PC-3 (cell line): ENCODE measurements around the gene TOP3A. TPM values are rescaled to one million over a fixed set of nuclear protein-coding genes. Genes with fewer than 3 reads are reported as not detected.

Experiments used
- ATAC-seq: fragments of 200-7000 bp; cut with Tn5 transposase; 2 replicates; pipeline ENCODE4 v1.9.1; 2020; ENCODE audit warnings: mild to moderate bottlenecking, moderate library complexity
- BruUV-seq: library from RNA; stranded (reverse); fragments of 400-500 nt; replicated peaks from 2 replicates; lab custom pipeline; 2021; lab: Mats Ljungman, UMichigan
- CTCF ChIA-PET: fragments of 300-600 bp; sonication (Branson Sonifier 250); formaldehyde crosslinking; loops from one replicate; lab custom pipeline; 2022; ENCODE audit warnings: antibody characterized with exemption; lab: Charles Lee
- POLR2A ChIA-PET: fragments of 300-600 bp; sonication (Branson Sonifier 250); formaldehyde crosslinking; loops from one replicate; lab custom pipeline; 2022; ENCODE audit warnings: antibody characterized with exemption; ENCODE audit not compliant: unreplicated experiment; lab: Charles Lee
- DNase-seq: peaks from one replicate; pipeline ENCODE4 v3.0.0-alpha.2; 2015
- H2AFZ ChIP-seq: fragments of 300-600 bp; sonication (generic); 2 replicates; pipeline ENCODE4 v1.6.0; 2016; ENCODE audit warnings: antibody characterized with exemption, low read length
- H3F3A ChIP-seq: fragments of 300-600 bp; sonication (generic); one replicate; pipeline ENCODE4 v1.6.0; 2017; ENCODE audit warnings: antibody characterized with exemption, low read length, control low read depth, mild to moderate bottlenecking; ENCODE audit not compliant: unreplicated experiment
- H3K27ac ChIP-seq: fragments of 300-600 bp; sonication (generic); 2 replicates; pipeline ENCODE4 v1.5.1; 2016; ENCODE audit warnings: mild to moderate bottlenecking, low read length
- H3K27me3 ChIP-seq: fragments of 300-600 bp; sonication (generic); 2 replicates; pipeline ENCODE4 v1.6.1; 2016; ENCODE audit warnings: low read length, mixed read lengths
- H3K36me3 ChIP-seq: fragments of 300-600 bp; sonication (generic); 2 replicates; pipeline ENCODE4 v1.6.1; 2016; ENCODE audit warnings: low read depth, mixed run types, low read length, mixed read lengths
- H3K4me1 ChIP-seq: fragments of 300-600 bp; sonication (generic); 2 replicates; pipeline ENCODE4 v1.5.1; 2016; ENCODE audit warnings: low read length; ENCODE audit not compliant: insufficient read depth
- H3K4me2 ChIP-seq: fragments of 300-600 bp; sonication (generic); 2 replicates; pipeline ENCODE4 v1.6.0; 2016; ENCODE audit warnings: low read length
- H3K4me3 ChIP-seq: fragments of 300-600 bp; sonication (generic); 2 replicates; pipeline ENCODE4 v1.5.1; 2016; ENCODE audit warnings: mild to moderate bottlenecking, low read length, mixed read lengths
- H3K79me2 ChIP-seq: fragments of 300-600 bp; sonication (generic); 2 replicates; pipeline ENCODE4 v1.6.1; 2017; ENCODE audit warnings: low read length, mixed read lengths
- H3K9ac ChIP-seq: fragments of 300-600 bp; sonication (generic); 2 replicates; pipeline ENCODE4 v1.6.0; 2016; ENCODE audit warnings: mild to moderate bottlenecking, low read length
- H3K9me2 ChIP-seq: fragments of 300-600 bp; sonication (generic); replicated peaks from 2 replicates; pipeline ENCODE4 v1.6.1; 2016; ENCODE audit warnings: mixed run types, low read length, mixed read lengths
- H3K9me3 ChIP-seq: fragments of 300-600 bp; sonication (generic); 2 replicates; pipeline ENCODE4 v1.6.1; 2016; ENCODE audit warnings: low read length, mixed read lengths
- H4K20me1 ChIP-seq: fragments of 300-600 bp; sonication (generic); 2 replicates; pipeline ENCODE4 v1.6.1; 2016; ENCODE audit warnings: low read length, mixed read lengths
- CTCF ChIP-seq: fragments of 300-600 bp; sonication (generic); conservative IDR thresholded peaks from 2 replicates; pipeline ENCODE4 v1.5.1; 2017; ENCODE audit warnings: antibody characterized with exemption, low read depth, mild to moderate bottlenecking, low read length
- EZH2 ChIP-seq: fragments of 300-600 bp; sonication (generic); IDR thresholded peaks from one replicate; pipeline ENCODE4 v1.6.1; 2017; ENCODE audit warnings: antibody characterized with exemption, mild to moderate bottlenecking, low read length; ENCODE audit not compliant: unreplicated experiment
- EZH2phosphoT487 ChIP-seq: fragments of 300-600 bp; sonication (generic); IDR thresholded peaks from 2 replicates; pipeline ENCODE4 v1.6.1; 2018; ENCODE audit warnings: mild to moderate bottlenecking, antibody characterized with exemption, low read length, borderline replicate concordance
- intact Hi-C: fragments of 100-400 bp; cut with micrococcal nuclease; formaldehyde crosslinking; loops from 2 replicates; pipeline ENCODE4 v1.9.0; 2023
- total RNA-seq: library from RNA; depleted of rRNA; stranded (reverse); fragments of >200 nt; gene quantifications from 2 replicates; pipeline ENCODE4 v1.2.3, GENCODE V29; 2014

Gene TOP3A
- total RNA-seq, 1 experiment from 2014 or later: 46.8 TPM

GRCh38 chr17:18327556-18327955 lies 12.8 kb upstream of the TOP3A start:
- Histone ChIP-seq H3K4me2 (no peak overlapping the region), H3K9ac (no peak overlapping the region), H3F3A (no peaks in the 10 kb centered on the region), H4K20me1 (no peaks in the 10 kb centered on the region), H3K27ac (no peak overlapping the region), H3K79me2 (no peaks in the 10 kb centered on the region), H3K27me3 (no peaks in the 10 kb centered on the region), H3K4me1 (no peaks in the 10 kb centered on the region), H3K9me2 (no peaks in the 10 kb centered on the region), H3K36me3 (peaks cover 34% of the 10 kb centered on the region), H3K9me3 (no peaks in the 10 kb centered on the region), H3K4me3 (no peak overlapping the region), H2AFZ (no peak overlapping the region)
- no peak for DNase-seq
- CTCF ChIA-PET: no interaction called here
- no TSS peak for BruUV-seq
- ATAC-seq: no peak
- POLR2A ChIA-PET: no interaction called here
- TF ChIP-seq EZH2 (no peak), EZH2phosphoT487 (no peak), CTCF (no peak)
- intact Hi-C loops: no loop called here

- no TSS peak for BruUV-seq
- POLR2A ChIA-PET: no interaction called here
These were observed 12.3 kb upstream of the TOP3A start for GRCh38 chr17:18327093-18327492.

GRCh38 chr17:18326572-18326971 lies 11.8 kb upstream of the TOP3A start:
- Histone ChIP-seq H3K9me3 (no peaks in the 10 kb centered on the region), H3K27me3 (no peaks in the 10 kb centered on the region), H3K4me2 (no peak overlapping the region), H3K36me3 (peaks cover 34% of the 10 kb centered on the region), H3K4me3 (no peak overlapping the region), H3K9ac (no peak overlapping the region), H4K20me1 (no peaks in the 10 kb centered on the region), H3F3A (no peaks in the 10 kb centered on the region), H2AFZ (no peak overlapping the region), H3K27ac (no peak overlapping the region), H3K79me2 (peaks cover 2% of the 10 kb centered on the region; the same call in 1 of the 2 replicates), H3K4me1 (no peaks in the 10 kb centered on the region), H3K9me2 (no peaks in the 10 kb centered on the region)
- POLR2A ChIA-PET: no interaction called here
- ATAC-seq: no peak
- TF ChIP-seq EZH2phosphoT487: no peak
- no peak for TF ChIP-seq CTCF
- TF ChIP-seq EZH2: no peak
- CTCF ChIA-PET: no interaction called here
- DNase-seq: no peak
- intact Hi-C loops: no loop called here
- BruUV-seq: no TSS peak

More at GRCh38 chr17:18327093-18327492, 12.3 kb upstream of the TOP3A start:
- Histone ChIP-seq H3K4me2 (no peak overlapping the region), H3K4me3 (no peak overlapping the region), H3K27me3 (no peaks in the 10 kb centered on the region), H3K36me3 (peaks cover 34% of the 10 kb centered on the region), H3K79me2 (no peaks in the 10 kb centered on the region), H3K9ac (no peak overlapping the region), H3K27ac (no peak overlapping the region), H3K9me3 (no peaks in the 10 kb centered on the region), H3K4me1 (no peaks in the 10 kb centered on the region), H2AFZ (no peak overlapping the region), H3K9me2 (no peaks in the 10 kb centered on the region), H4K20me1 (no peaks in the 10 kb centered on the region), H3F3A (no peaks in the 10 kb centered on the region)
- TF ChIP-seq CTCF (no peak), EZH2 (no peak), EZH2phosphoT487 (no peak)
- intact Hi-C loops: no loop called here
- DNase-seq: no peak
- ATAC-seq: no peak
- CTCF ChIA-PET: no interaction called here
